ENCODE measurements around the gene PLEKHH1. TPM values are rescaled to one million over a fixed set of nuclear protein-coding genes. Genes with fewer than 3 reads are reported as not detected.
"Not testable (repeated sequence)": the region's sequence is repeated elsewhere in the genome, so short reads cannot be mapped to it uniquely, and the experiment has no call there.

PLEKHH1 gene
- total RNA-seq, 1 donor from 2014 or later, result 0.13 TPM

- DNase-seq (ENCODE audit: low read depth in 2 of 2), result no peak
Observed at GRCh38 chr14:67529947-67530935, 2.8 kb upstream of the PLEKHH1 start.

- DNase-seq (ENCODE audit: low read depth in 2 of 2), result no peak
Observed at GRCh38 chr14:67532606-67532997, 488 bp upstream of the PLEKHH1 start.

DNA sequence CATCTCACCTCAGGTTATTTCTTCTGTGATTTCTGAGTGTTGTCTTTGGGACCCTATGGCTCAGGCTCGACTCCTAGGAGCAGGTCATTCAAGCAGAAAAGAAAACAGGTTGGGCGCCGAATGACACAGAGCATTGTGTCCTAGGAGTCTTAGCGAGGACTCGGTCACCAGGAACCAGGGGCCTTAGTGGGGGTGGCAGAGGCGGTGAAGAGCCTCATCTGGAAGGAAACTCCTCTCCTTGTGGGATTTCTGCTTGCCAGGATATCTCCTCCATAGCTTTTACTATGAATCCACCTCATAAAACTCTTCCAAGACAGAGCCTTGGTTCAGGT is 630 bp downstream of the PLEKHH1 start:
- no peak for DNase-seq (ENCODE audit: low read depth in 2 of 2)

- DNase-seq (ENCODE audit: low read depth in 2 of 2), result no peak
Observed at GRCh38 chr14:67536087-67536486, 3.0 kb downstream of the PLEKHH1 start.

DNA sequence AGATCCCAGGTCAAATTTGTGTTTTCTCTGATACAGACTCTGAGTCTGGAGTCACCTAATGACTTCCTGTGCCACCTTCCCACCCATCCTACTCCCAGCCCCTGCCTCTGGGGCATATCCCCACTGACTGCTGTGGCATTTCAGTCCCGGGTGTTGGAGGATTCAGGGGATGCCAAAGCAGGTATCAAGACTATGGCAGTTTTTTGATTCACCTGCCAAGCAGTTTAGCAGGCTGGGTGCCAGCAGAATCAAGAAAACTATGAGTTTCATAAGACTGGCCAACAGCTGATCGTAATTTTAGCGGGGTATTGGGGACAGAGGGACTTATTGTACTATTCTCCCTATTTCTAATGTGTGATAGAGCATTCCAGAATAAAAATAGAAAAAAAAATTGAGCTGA is 4.6 kb downstream of the PLEKHH1 start:
- DNase-seq (ENCODE audit: low read depth in 2 of 2), result no peak

DNA sequence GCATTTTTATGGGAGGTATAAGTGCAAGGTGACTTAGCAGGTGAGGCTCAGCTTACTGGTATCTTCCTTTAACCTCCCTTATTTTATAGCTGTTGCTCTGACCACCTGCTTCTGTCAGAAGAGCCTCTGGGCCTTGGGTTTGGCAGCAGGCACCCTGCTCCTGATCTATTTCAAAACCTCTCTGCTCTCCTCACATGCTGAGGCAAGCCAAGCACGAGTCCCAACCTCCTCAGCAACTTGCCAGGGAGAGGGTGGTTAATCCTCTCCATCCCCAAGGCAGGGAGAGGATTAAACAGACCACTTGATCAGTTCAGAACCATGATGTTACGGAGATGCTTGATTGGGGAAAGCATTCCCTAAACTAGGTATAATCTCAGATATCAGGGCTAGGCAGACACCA is 5.4 kb downstream of the PLEKHH1 start:
- no peak for DNase-seq (ENCODE audit: low read depth in 2 of 2)

DNA sequence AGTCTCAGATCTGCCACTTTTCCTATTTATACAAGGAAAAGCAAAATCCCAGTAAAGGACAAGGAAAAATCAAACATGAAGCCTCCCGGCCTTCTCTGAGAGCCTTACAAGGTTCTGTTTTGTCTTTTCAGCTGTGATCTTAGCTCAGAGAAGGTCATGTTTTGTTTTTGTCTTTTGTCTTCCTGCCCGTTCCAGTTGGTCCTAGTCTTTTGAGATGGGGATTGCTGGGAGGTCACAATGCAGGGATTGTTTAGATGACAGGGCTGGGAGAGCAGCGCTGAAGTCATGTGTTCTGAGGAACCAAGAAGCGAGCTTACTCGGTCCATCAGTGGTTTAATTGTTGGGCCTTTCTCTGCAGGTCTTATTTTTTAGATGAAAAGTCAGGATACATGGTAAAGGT is 6.0 kb downstream of the PLEKHH1 start:
- DNase-seq (ENCODE audit: low read depth in 2 of 2), result no peak

DNA sequence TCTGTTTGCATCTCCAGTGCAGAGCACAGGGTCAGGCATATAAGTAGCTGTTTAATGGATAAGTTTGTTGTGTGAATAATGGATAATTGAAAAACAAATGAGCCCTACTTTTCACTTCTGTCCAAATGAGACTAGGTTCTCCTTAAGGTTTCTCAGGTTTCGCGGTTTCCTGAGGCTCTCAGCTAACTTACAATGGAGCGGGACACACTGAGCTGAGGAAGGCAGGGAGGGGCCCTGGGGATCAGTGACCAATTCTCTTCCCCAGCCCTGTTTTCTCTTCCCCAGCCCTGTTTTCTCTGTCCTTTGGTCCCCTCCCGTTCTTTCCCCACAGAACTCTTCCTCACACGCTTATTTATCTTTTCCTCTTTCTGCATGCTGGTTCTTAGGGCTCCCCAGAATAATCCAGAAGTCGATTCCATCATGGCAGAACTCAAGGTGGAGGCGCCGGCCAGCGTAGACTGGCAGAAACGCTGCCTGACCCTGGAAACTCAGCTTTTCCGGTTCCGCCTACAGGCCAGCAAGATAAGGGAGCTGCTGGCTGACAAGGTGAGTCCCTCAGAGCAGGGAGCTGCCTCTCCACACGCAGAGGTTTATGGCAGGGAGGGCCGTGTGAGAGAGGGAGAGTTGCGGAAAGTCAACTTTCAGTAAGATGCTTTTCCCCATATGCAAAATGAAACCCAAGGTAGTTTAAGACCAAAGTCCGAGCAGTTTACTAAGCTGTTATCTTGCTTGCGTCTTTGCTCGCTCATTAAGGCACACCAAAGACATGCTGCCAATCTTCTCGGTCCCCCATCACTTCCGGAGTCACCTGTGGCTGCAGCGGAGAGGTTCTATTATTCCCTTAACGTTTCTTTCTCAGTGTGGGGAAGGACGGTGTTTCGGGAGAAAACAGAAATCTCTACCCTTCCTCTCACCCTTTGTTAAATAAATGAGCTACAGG is 8.6 kb downstream of the PLEKHH1 start:
- no peak for DNase-seq (ENCODE audit: low read depth in 2 of 2)

- DNase-seq (ENCODE audit: low read depth in 2 of 2), result not testable (repeated sequence)
Observed at GRCh38 chr14:67542620-67543019, 9.5 kb downstream of the PLEKHH1 start.

DNA sequence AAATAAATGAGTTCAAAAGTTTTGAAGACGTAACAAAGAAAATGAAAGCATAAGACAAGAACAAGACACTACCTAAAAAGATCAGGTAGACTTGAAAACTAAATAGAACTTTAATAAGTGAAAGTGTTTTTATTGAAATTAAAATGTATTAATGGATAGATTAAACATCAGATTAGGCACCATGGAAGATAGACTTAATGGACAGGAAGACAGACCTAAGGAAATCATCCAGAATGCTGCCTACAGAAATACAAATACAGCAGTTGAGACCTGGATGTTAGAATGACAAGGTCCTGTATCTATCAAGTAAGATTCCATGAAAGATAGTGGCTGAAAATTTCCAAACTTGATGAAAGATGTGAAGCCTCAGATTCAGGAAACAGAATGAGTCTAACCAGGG is 11.5 kb downstream of the PLEKHH1 start:
- no peak for DNase-seq (ENCODE audit: low read depth in 2 of 2)

GRCh38 chr14:67547224-67547780 is 14.2 kb downstream of the PLEKHH1 start:
- no peak for DNase-seq (ENCODE audit: low read depth in 2 of 2)

- no peak for DNase-seq (ENCODE audit: low read depth in 2 of 2)
Observed at GRCh38 chr14:67549734-67550133, 16.6 kb downstream of the PLEKHH1 start.

- no peak for DNase-seq (ENCODE audit: low read depth in 2 of 2)
Observed at GRCh38 chr14:67551123-67551522, 18.0 kb downstream of the PLEKHH1 start.

DNA sequence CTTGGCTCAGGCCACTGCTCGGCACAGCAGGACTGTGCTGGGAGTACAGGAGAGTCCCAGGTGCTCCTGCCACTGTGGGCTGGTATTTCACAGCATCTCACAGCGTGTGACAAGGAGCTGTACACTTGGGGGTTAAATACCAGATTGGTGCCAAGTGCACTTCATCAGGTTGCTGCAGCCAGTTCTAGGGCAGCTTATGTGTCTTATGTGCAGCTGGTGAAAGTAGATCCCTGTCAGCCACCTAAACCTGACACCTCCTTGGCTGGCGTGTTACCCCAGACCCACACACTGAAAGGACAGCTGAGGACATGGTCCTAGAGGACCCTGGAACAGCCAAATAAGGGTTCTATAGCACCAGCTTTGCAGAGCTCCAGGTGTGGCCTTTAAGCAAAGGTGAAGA is 18.9 kb downstream of the PLEKHH1 start:
- DNase-seq (ENCODE audit: low read depth in 2 of 2), result no peak

DNA sequence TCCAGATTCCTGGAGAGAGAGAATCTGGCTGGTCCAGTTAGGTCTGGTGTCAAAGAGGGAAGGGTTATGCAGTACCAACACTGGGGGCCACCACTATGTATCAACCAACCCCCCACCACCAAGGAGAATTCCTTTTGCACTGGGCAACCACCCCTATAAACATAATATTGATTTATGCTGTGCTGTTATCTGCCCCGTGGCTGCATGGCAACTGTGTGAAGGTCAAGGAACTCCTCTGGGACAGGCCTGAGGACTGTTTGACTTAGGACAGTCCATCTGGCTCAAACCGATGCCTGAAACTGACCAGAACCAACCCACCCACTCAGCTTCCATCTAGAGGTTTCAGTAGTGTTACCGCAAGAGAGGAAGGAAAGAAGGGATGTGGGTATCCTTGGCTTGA is 20.5 kb downstream of the PLEKHH1 start:
- DNase-seq (ENCODE audit: low read depth in 2 of 2), result no peak

DNA sequence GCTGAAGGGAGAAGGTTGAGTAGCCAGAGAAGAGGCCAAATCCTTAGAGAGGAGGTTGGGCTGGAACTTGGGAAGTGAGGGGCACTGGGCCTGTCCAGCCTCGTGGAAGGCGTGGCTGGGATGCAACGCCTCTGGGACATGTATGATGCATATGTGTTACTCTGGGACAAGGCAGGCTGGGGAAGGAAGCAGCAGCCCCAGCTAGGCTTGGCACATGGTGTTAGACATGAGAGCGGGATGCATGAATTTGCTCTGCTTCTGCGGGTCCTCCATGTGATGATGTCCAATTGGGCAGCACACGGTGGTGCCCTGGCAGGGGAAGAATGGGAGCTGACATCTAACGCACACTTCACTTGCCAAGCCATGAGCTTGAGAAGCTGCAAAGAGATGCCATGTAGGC is 21.3 kb downstream of the PLEKHH1 start:
- no peak for DNase-seq (ENCODE audit: low read depth in 2 of 2)

GRCh38 chr14:67555518-67556090 is 22.5 kb downstream of the PLEKHH1 start:
- DNase-seq (ENCODE audit: low read depth in 2 of 2), result no peak

DNA sequence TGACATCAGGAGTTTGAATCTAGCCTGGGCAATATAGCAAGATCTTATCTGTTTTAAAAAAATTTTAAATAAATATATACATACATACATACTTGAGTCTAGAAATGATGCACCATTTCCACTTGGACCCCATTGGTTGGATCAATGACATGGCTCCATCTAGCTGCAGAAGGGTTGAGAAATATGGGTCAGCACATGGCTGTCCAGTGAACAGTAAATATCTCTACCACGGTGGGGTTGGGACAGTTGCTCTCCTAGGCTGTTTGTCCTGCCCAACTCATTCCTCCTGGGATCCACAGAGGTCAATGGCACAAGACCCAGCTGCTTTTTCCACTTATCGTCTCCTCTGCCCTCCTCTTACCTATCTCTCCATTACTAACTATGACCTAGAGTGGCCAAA is 23.6 kb downstream of the PLEKHH1 start:
- DNase-seq (ENCODE audit: low read depth in 2 of 2), result no peak

DNA sequence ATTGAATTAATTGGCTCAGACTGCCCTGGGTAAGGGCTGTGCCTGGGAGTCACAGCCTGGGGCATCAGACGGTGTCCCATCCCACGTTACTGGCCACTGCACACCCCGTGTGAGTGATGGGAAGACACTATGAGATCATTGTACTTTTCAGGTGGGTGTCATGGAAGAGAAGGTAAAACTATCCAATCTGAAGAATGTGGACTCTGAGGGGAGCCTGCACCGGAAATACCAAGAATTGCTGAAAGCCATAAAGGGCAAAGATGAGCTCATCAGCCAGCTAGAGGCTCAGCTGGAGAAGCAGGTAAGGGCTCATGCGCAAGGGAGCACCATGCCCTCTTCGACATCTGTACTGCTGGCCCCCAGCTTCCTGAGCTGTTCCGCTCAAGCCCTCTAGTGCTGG is 24.0 kb downstream of the PLEKHH1 start:
- no peak for DNase-seq (ENCODE audit: low read depth in 2 of 2)

DNA sequence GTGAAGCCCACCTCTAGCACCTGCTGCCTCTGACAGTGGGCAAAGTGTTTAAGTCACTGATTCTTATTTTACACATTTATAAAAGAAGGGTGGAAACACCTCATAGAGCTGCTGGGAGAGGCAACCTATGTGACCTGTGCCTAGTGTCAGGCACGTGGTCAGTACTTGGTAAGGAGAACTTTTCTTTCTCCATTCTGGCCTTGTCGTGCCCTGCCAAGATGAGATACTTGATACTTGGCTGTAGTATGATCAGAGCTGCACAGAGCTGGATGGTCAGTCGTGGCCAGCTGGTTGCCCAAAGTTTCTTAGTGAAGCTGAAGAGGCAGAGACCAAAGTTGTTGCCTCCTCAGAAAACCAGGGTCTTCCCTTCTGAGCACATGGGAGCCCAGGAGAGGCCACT is 24.6 kb downstream of the PLEKHH1 start:
- no peak for DNase-seq (ENCODE audit: low read depth in 2 of 2)

DNA sequence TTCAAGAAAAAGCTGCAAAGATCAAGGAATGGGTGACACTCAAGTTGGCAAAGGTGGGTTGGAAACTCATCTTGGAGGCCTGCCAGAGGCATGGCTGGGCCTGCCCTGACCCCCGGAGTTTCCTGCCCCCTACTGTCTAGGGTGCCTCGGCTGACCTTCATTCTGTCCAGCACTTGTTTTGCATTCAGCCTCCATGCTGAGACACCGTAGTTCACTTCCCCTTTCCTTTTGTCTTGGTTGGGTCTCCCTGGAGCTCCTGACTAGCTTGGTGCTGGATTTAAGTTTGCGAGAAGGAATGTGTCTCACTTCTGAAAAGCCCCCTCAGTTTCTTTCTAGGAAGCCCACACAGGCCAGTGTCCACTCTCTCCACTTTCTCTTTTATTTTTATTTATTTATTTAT is 26.5 kb downstream of the PLEKHH1 start:
- no peak for DNase-seq (ENCODE audit: low read depth in 2 of 2)

Data from dermis microvascular lymphatic vessel endothelial cell (primary cell).